HCT116 (cell line): ENCODE measurements around the gene FRK. TPM values are rescaled to one million over a fixed set of nuclear protein-coding genes. Genes with fewer than 3 reads are reported as not detected.
"Not testable (repeated sequence)": the region's sequence is repeated elsewhere in the genome, so short reads cannot be mapped to it uniquely, and the experiment has no call there.

Experiments
- ATAC-seq: fragments of 200-7000 bp; cut with Tn5 transposase; 2 replicates; pipeline ENCODE4 v1.9.1; 2020; ENCODE audit warnings: mild to moderate bottlenecking, moderate library complexity
- BruUV-seq: library from RNA; stranded (reverse); fragments of 400-500 nt; replicated peaks from 2 replicates; lab custom pipeline; 2021; lab: Mats Ljungman, UMichigan
- CTCF ChIA-PET: fragments of 300-600 bp; sonication (Branson Sonifier 250); formaldehyde crosslinking; loops from one replicate; lab custom pipeline; 2021; ENCODE audit warnings: antibody characterized with exemption; lab: Charles Lee
- POLR2A ChIA-PET: fragments of 300-600, 350-600 bp; sonication (Branson Sonifier 250); formaldehyde crosslinking; loops from one replicate; lab custom pipeline; 2021; ENCODE audit warnings: antibody characterized with exemption; lab: Charles Lee
- RAD21 ChIA-PET, 2 experiments: fragments of 300-600 bp; sonication (Branson Sonifier 250); formaldehyde crosslinking; loops; one replicate each; lab custom pipeline; 2023; ENCODE audit warnings: low total read pairs in 2 of 2; ENCODE audit not compliant: uncharacterized antibody in 2 of 2, unreplicated experiment in 2 of 2, low non-redundant PET in 1 of 2; lab: Charles Lee
- DNase-seq: peaks from one replicate; pipeline ENCODE4 v3.0.0-alpha.2; 2010; ENCODE audit warnings: low read depth, low spot score
- H2AFZ ChIP-seq: fragments of 200-600 bp; shearing (Covaris generic), sonication (generic); 2 replicates; pipeline ENCODE4 v1.6.1; 2017; ENCODE audit warnings: low read depth, mixed run types, mixed read lengths, antibody characterized with exemption, low read length; ENCODE audit not compliant: poor library complexity, severe bottlenecking
- H3K27ac ChIP-seq: 2 replicates; pipeline ENCODE4 v1.5.1; 2012; ENCODE audit warnings: low read depth, low read length
- H3K27me3 ChIP-seq: fragments of 200-600 bp; sonication (generic); 2 replicates; pipeline ENCODE4 v1.6.1; 2016; ENCODE audit warnings: mixed run types, low read length, mixed read lengths; ENCODE audit not compliant: insufficient read depth
- H3K36me3 ChIP-seq, 2 experiments: fragments of 200-500 bp in 1 of 2; fragments of 200-600 bp in 1 of 2; sonication (Bioruptor generic) in 1 of 2; sonication (generic) in 1 of 2; 2 replicates each; pipeline versions ENCODE4 v1.5.1 to v1.6.1; 2014 to 2016; ENCODE audit warnings: low read length in 2 of 2, inconsistent platforms in 1 of 2, mixed read lengths in 1 of 2, mixed run types in 1 of 2; ENCODE audit not compliant: insufficient read depth in 2 of 2, control insufficient read depth in 1 of 2
- H3K4me1 ChIP-seq, 2 experiments: fragments of 200-600 bp in 1 of 2; sonication (generic) in 1 of 2; 2 replicates each; pipeline versions ENCODE4 v1.5.1 to v1.6.1; 2012 to 2017; ENCODE audit warnings: low read length in 2 of 2, inconsistent platforms in 1 of 2, mild to moderate bottlenecking in 1 of 2, mixed read lengths in 1 of 2, mixed run types in 1 of 2, moderate library complexity in 1 of 2; ENCODE audit not compliant: insufficient read depth in 2 of 2, control insufficient read depth in 1 of 2
- H3K4me2 ChIP-seq: fragments of 200-600 bp; sonication (generic); 2 replicates; pipeline ENCODE4 v1.6.1; 2017; ENCODE audit warnings: mixed run types, low read length, mixed read lengths
- H3K4me3 ChIP-seq, 2 experiments: fragments of 200-600 bp in 1 of 2; sonication (generic) in 1 of 2; replicated peaks in 1 of 2; 2 replicates each; pipeline ENCODE4 v1.5.1; 2011 to 2016; ENCODE audit warnings: low read length in 2 of 2, control low read depth in 1 of 2, low read depth in 1 of 2, mild to moderate bottlenecking in 1 of 2, mixed read lengths in 1 of 2, mixed run types in 1 of 2
- H3K79me2 ChIP-seq: fragments of 200-600 bp; sonication (generic); 2 replicates; pipeline ENCODE4 v1.6.1; 2017; ENCODE audit warnings: mild to moderate bottlenecking, mixed run types, low read length, moderate library complexity, mixed read lengths; ENCODE audit not compliant: insufficient read depth
- H3K9ac ChIP-seq: fragments of 200-600 bp; sonication (generic); 2 replicates; pipeline ENCODE4 v1.6.1; 2016; ENCODE audit warnings: low read length, mixed read lengths
- H3K9me2 ChIP-seq: fragments of 200-600 bp; sonication (generic), shearing (Covaris generic); 2 replicates; pipeline ENCODE4 v1.6.1; 2017; ENCODE audit warnings: mixed run types, mild to moderate bottlenecking, moderate library complexity; ENCODE audit not compliant: insufficient read depth
- H3K9me3 ChIP-seq, 2 experiments: fragments of 200-500 bp in 1 of 2; fragments of 200-600 bp in 1 of 2; sonication (Bioruptor generic) in 1 of 2; sonication (generic) in 1 of 2; 2 replicates each; pipeline ENCODE4 v1.6.1; 2014 to 2017; ENCODE audit warnings: low read length in 2 of 2, mixed read lengths in 2 of 2, inconsistent platforms in 1 of 2, low read depth in 1 of 2, mild to moderate bottlenecking in 1 of 2, mixed run types in 1 of 2, moderate library complexity in 1 of 2; ENCODE audit not compliant: control insufficient read depth in 1 of 2, insufficient read depth in 1 of 2
- H4K20me1 ChIP-seq: fragments of 200-600 bp; sonication (generic), shearing (Covaris generic); 2 replicates; pipeline ENCODE4 v1.6.1; 2017; ENCODE audit warnings: mixed run types, mild to moderate bottlenecking, moderate library complexity; ENCODE audit not compliant: insufficient read depth
- CEBPB ChIP-seq: IDR thresholded peaks from 2 replicates; pipeline ENCODE4 v1.6.1; 2012; ENCODE audit warnings: low read depth
- EZH2 ChIP-seq: fragments of 200-600 bp; sonication (generic); IDR thresholded peaks from 2 replicates; pipeline ENCODE4 v1.6.1; 2017; ENCODE audit warnings: antibody characterized with exemption, mixed run types
- POLR2A ChIP-seq: IDR thresholded peaks from 2 replicates; pipeline ENCODE4 v1.7.0; 2011; ENCODE audit warnings: borderline replicate concordance; ENCODE audit not compliant: insufficient read depth, insufficient read length; ENCODE audit errors: extremely low read depth
- SIN3A ChIP-seq: IDR thresholded peaks from 2 replicates; pipeline ENCODE4 v1.6.1; 2012; ENCODE audit warnings: low read depth
- TCF7L2 ChIP-seq: IDR thresholded peaks from 2 replicates; pipeline ENCODE4 v1.7.0; 2011; ENCODE audit warnings: borderline replicate concordance, inconsistent platforms; ENCODE audit not compliant: insufficient read depth, insufficient read length; ENCODE audit errors: extremely low read depth
- ZFX ChIP-seq: fragments of 450-650 bp; IDR thresholded peaks from 2 replicates; pipeline ENCODE4 v1.6.1; 2017
- intact Hi-C: fragments of 100-400 bp; cut with micrococcal nuclease; formaldehyde crosslinking; loops from 2 replicates; pipeline ENCODE4 v1.10.0; 2022
- total RNA-seq: library from RNA; stranded (reverse); gene quantifications from one replicate; pipeline ENCODE4 v1.2.1, GENCODE V29; 2021; ENCODE audit not compliant: unreplicated experiment

The FRK gene
- total RNA-seq, 1 experiment from 2014 or later: 3.7 TPM

DNA sequence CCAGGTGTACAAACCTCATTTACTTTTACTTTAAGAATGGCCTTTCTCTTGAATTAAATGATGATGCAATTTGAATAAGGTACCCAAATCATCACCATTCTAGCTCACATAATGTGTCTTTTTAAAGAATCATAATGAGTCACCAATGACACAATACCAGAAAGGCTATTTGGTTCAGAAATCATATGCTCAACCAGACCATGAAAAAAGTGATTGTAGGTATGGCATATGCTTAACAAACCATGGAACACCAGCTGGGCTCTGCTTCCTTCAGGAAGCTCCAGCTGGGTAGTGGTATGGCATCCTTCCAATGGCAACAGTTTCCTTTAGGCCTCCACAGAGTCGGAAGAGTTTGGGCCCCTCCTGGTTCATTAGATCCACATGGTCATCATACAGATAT lies 128.2 kb downstream of the FRK start:
- TF ChIP-seq EZH2: no peak
- peak; percentile 22; the same call in 1 of the 2 replicates for TF ChIP-seq CEBPB
- no peak for TF ChIP-seq POLR2A
- no peak for TF ChIP-seq TCF7L2
- no peak for TF ChIP-seq SIN3A
- no peak for TF ChIP-seq ZFX
- POLR2A ChIA-PET: no interaction called here
- H3K4me3 ChIP-seq: no peak overlapping the region
- DNase-seq (peak; percentile 13), ATAC-seq (no peak)
- H3K9me3 ChIP-seq: no peaks in the 10 kb centered on the region
- H4K20me1 ChIP-seq: no peaks in the 10 kb centered on the region
- H3K9me2 ChIP-seq: no peaks in the 10 kb centered on the region
- peaks cover 0 to 7% of the 10 kb centered on the region in 2 experiments; a peak in 2 of 4 replicates for H3K4me1 ChIP-seq
- H3K79me2 ChIP-seq: no peaks in the 10 kb centered on the region
- RAD21 ChIA-PET: no interaction called here
- no peak overlapping the region for H2AFZ ChIP-seq
- intact Hi-C loops: no loop called here
- CTCF ChIA-PET: interaction anchor here (0.8 kb wide), 1 partner anchor 36 kb away, joined by 3 read pairs; no protein-coding TSS in a partner anchor
- H3K4me2 ChIP-seq: no peak overlapping the region
- no peak overlapping the region for H3K9ac ChIP-seq
- no TSS peak for BruUV-seq
- no peaks in the 10 kb centered on the region for H3K27me3 ChIP-seq
- no peaks in the 10 kb centered on the region for H3K36me3 ChIP-seq
- H3K27ac ChIP-seq: no peak overlapping the region

GRCh38 chr6:115928000-115928399 lies 132.7 kb downstream of the FRK start:
- DNase-seq, H2AFZ ChIP-seq, H3K9me3 ChIP-seq, BruUV-seq, H3K79me2 ChIP-seq, ATAC-seq, H3K4me2 ChIP-seq, H3K4me1 ChIP-seq, H3K36me3 ChIP-seq, CTCF ChIA-PET, H3K27ac ChIP-seq, H3K9me2 ChIP-seq, POLR2A ChIA-PET, H3K4me3 ChIP-seq, H4K20me1 ChIP-seq, H3K9ac ChIP-seq, intact Hi-C loops, RAD21 ChIA-PET, H3K27me3 ChIP-seq: not testable (repeated sequence)
